HG02763 (cell line): Measurements from ENCODE around the gene LRRC10B.

ENCODE experiments used
- ATAC-seq: cut with Tn5 transposase; IDR thresholded peaks from one replicate; pipeline ENCODE4 v1.9.1; 2021; ENCODE audit warnings: mild to moderate bottlenecking, moderate library complexity; ENCODE audit not compliant: unreplicated experiment

LRRC10B gene

GRCh38 chr11:61544466-61544865 is 35.9 kb downstream of the LRRC10B start:
- no peak for ATAC-seq

- ATAC-seq = no peak
Measured at GRCh38 chr11:61545341-61545740, 36.8 kb downstream of the LRRC10B start.

GRCh38 chr11:61545921-61546320 is 37.4 kb downstream of the LRRC10B start:
- ATAC-seq = no peak

- no peak for ATAC-seq
Measured at GRCh38 chr11:61546663-61547062, 38.1 kb downstream of the LRRC10B start.

- no peak for ATAC-seq
Measured at GRCh38 chr11:61547246-61547645, 38.7 kb downstream of the LRRC10B start.

- no peak for ATAC-seq
Measured at GRCh38 chr11:61549177-61549576, 40.6 kb downstream of the LRRC10B start.

- no peak for ATAC-seq
Measured at GRCh38 chr11:61549662-61550568, 41.4 kb downstream of the LRRC10B start.

- no peak for ATAC-seq
Measured at GRCh38 chr11:61550665-61551227, 42.2 kb downstream of the LRRC10B start.

- ATAC-seq = no peak
Measured at GRCh38 chr11:61551634-61552033, 43.1 kb downstream of the LRRC10B start.

GRCh38 chr11:61552108-61552635 is 43.6 kb downstream of the LRRC10B start:
- ATAC-seq = no peak

- ATAC-seq = no peak
Measured at GRCh38 chr11:61553373-61554171, 45.0 kb downstream of the LRRC10B start.

- no peak for ATAC-seq
Measured at GRCh38 chr11:61554172-61554988, 45.8 kb downstream of the LRRC10B start.

GRCh38 chr11:61555051-61555969 is 46.8 kb downstream of the LRRC10B start:
- ATAC-seq = no peak

- ATAC-seq = no peak
Measured at GRCh38 chr11:61555978-61556377, 47.4 kb downstream of the LRRC10B start.

GRCh38 chr11:61556621-61557020 is 48.1 kb downstream of the LRRC10B start:
- no peak for ATAC-seq
